ENCODE data around the gene CAMKMT.

GRCh38 chr2:44533508-44533907 is 171.8 kb downstream of the CAMKMT start:
- no peak for TF ChIP-seq CTCF (IDR thresholded peaks at IDR 0.05 in 4 of 5, conservative IDR thresholded peaks at IDR 0.05 in 1 of 5)
- no peak for TF ChIP-seq POLR2A (IDR thresholded peaks at IDR 0.05)

Measured in gastrocnemius medialis (tissue), 4 donors.